ENCODE results near the gene NLGN1. TPM values are rescaled to one million over a fixed set of nuclear protein-coding genes. Genes with fewer than 3 reads are reported as not detected.

Gene NLGN1
- total and polyA plus RNA-seq, 5 experiments from 2014 or later = not detected

- Mint-ChIP-seq H3K27me3 (no peaks in the 10 kb centered on the region), H3K4me1 (no peaks in the 10 kb centered on the region), H3K9me3 (peaks cover 0 to 9% (median 0%) of the 10 kb centered on the region in 9 donors), H3K36me3 (no peaks in the 10 kb centered on the region), H3K4me3 (no peak overlapping the region), H3K27ac (no peak overlapping the region)
- DNase-seq (no peak), ATAC-seq (no peak)
- POLR2A ChIA-PET = no interaction called here
Observed at GRCh38 chr3:173744479-173744878, 346.9 kb downstream of the NLGN1 start.

- Mint-ChIP-seq H3K4me1 (no peaks in the 10 kb centered on the region), H3K9me3 (peaks cover 0 to 7% (median 0%) of the 10 kb centered on the region in 9 donors), H3K27me3 (no peaks in the 10 kb centered on the region), H3K4me3 (no peak overlapping the region), H3K36me3 (no peaks in the 10 kb centered on the region), H3K27ac (no peak overlapping the region)
- ATAC-seq (no peak), DNase-seq (no peak)
- POLR2A ChIA-PET = no interaction called here
Observed at GRCh38 chr3:173744895-173745294, 347.4 kb downstream of the NLGN1 start.

- no peak for ATAC-seq
- Mint-ChIP-seq H3K4me1 (no peaks in the 10 kb centered on the region), H3K36me3 (no peaks in the 10 kb centered on the region), H3K9me3 (peaks cover 0 to 7% (median 0%) of the 10 kb centered on the region in 9 donors), H3K27ac (peak overlapping the region in 1 of 10 donors; percentile 32), H3K4me3 (no peak overlapping the region), H3K27me3 (no peaks in the 10 kb centered on the region)
- DNase-seq = no peak
- POLR2A ChIA-PET = no interaction called here
Observed at GRCh38 chr3:173745952-173746682, 348.6 kb downstream of the NLGN1 start.

GRCh38 chr3:173747427-173747826 is 349.9 kb downstream of the NLGN1 start:
- Mint-ChIP-seq H3K36me3 (no peaks in the 10 kb centered on the region), H3K4me1 (no peaks in the 10 kb centered on the region), H3K4me3 (no peak overlapping the region), H3K27ac (no peak overlapping the region), H3K9me3 (peaks cover 0 to 3% (median 0%) of the 10 kb centered on the region in 9 donors), H3K27me3 (no peaks in the 10 kb centered on the region)
- no peak for ATAC-seq
- DNase-seq = no peak
- POLR2A ChIA-PET = no interaction called here

GRCh38 chr3:173748105-173748504 is 350.6 kb downstream of the NLGN1 start:
- POLR2A ChIA-PET = no interaction called here
- no peaks in the 10 kb centered on the region for H3K4me1 Mint-ChIP-seq
- H3K27ac Mint-ChIP-seq = no peak overlapping the region
- H3K27me3 Mint-ChIP-seq = no peaks in the 10 kb centered on the region
- H3K9me3 Mint-ChIP-seq = peaks cover 0 to 3% (median 0%) of the 10 kb centered on the region in 9 donors
- no peaks in the 10 kb centered on the region for H3K36me3 Mint-ChIP-seq
- no peak for DNase-seq
- H3K4me3 Mint-ChIP-seq = no peak overlapping the region
- ATAC-seq = no peak

GRCh38 chr3:173750095-173750494 is 352.6 kb downstream of the NLGN1 start:
- Mint-ChIP-seq H3K4me3 (no peak overlapping the region), H3K27ac (no peak overlapping the region), H3K36me3 (no peaks in the 10 kb centered on the region), H3K9me3 (peaks cover 0 to 3% (median 0%) of the 10 kb centered on the region in 9 donors), H3K27me3 (no peaks in the 10 kb centered on the region), H3K4me1 (no peaks in the 10 kb centered on the region)
- DNase-seq = no peak
- no peak for ATAC-seq
- POLR2A ChIA-PET = no interaction called here

GRCh38 chr3:173750591-173750990 is 353.0 kb downstream of the NLGN1 start:
- no peak overlapping the region for H3K4me3 Mint-ChIP-seq
- DNase-seq (no peak), ATAC-seq (no peak)
- no peak overlapping the region for H3K27ac Mint-ChIP-seq
- no peaks in the 10 kb centered on the region for H3K27me3 Mint-ChIP-seq
- H3K9me3 Mint-ChIP-seq = peaks cover 0 to 3% (median 0%) of the 10 kb centered on the region in 9 donors
- H3K36me3 Mint-ChIP-seq = no peaks in the 10 kb centered on the region
- POLR2A ChIA-PET = no interaction called here
- H3K4me1 Mint-ChIP-seq = no peaks in the 10 kb centered on the region

GRCh38 chr3:173753593-173753992 is 356.0 kb downstream of the NLGN1 start:
- Mint-ChIP-seq H3K36me3 (no peaks in the 10 kb centered on the region), H3K27ac (no peak overlapping the region), H3K27me3 (no peaks in the 10 kb centered on the region), H3K9me3 (no peaks in the 10 kb centered on the region), H3K4me1 (no peaks in the 10 kb centered on the region), H3K4me3 (no peak overlapping the region)
- POLR2A ChIA-PET = no interaction called here
- DNase-seq = no peak
- ATAC-seq = no peak

- no peaks in the 10 kb centered on the region for H3K36me3 Mint-ChIP-seq
- DNase-seq = no peak
- ATAC-seq = no peak
- H3K4me1 Mint-ChIP-seq = no peaks in the 10 kb centered on the region
- H3K4me3 Mint-ChIP-seq = no peak overlapping the region
- no peaks in the 10 kb centered on the region for H3K27me3 Mint-ChIP-seq
- H3K27ac Mint-ChIP-seq = no peak overlapping the region
- POLR2A ChIA-PET = no interaction called here
- no peaks in the 10 kb centered on the region for H3K9me3 Mint-ChIP-seq
Observed at GRCh38 chr3:173755161-173755560, 357.6 kb downstream of the NLGN1 start.

- POLR2A ChIA-PET = no interaction called here
- no peaks in the 10 kb centered on the region for H3K4me1 Mint-ChIP-seq
- no peaks in the 10 kb centered on the region for H3K36me3 Mint-ChIP-seq
- H3K27ac Mint-ChIP-seq = no peak overlapping the region
- H3K27me3 Mint-ChIP-seq = no peaks in the 10 kb centered on the region
- ATAC-seq = no peak
- H3K9me3 Mint-ChIP-seq = peaks cover 0 to 5% (median 0%) of the 10 kb centered on the region in 9 donors
- DNase-seq = no peak
- no peak overlapping the region for H3K4me3 Mint-ChIP-seq
Observed at GRCh38 chr3:173761161-173761560, 363.6 kb downstream of the NLGN1 start.

GRCh38 chr3:173762501-173762900 is 365.0 kb downstream of the NLGN1 start:
- Mint-ChIP-seq H3K27ac (no peak overlapping the region), H3K9me3 (peaks cover 0 to 7% (median 2%) of the 10 kb centered on the region in 9 donors), H3K4me1 (no peaks in the 10 kb centered on the region), H3K4me3 (no peak overlapping the region), H3K27me3 (no peaks in the 10 kb centered on the region), H3K36me3 (no peaks in the 10 kb centered on the region)
- DNase-seq = no peak
- POLR2A ChIA-PET = no interaction called here
- no peak for ATAC-seq

GRCh38 chr3:173770011-173770410 is 372.5 kb downstream of the NLGN1 start:
- Mint-ChIP-seq H3K4me1 (no peaks in the 10 kb centered on the region), H3K27ac (no peak overlapping the region), H3K4me3 (no peak overlapping the region), H3K27me3 (no peaks in the 10 kb centered on the region), H3K36me3 (no peaks in the 10 kb centered on the region), H3K9me3 (peaks cover 0 to 24% (median 3%) of the 10 kb centered on the region in 9 donors)
- no peak for DNase-seq
- no peak for ATAC-seq
- POLR2A ChIA-PET = no interaction called here

GRCh38 chr3:173770796-173771573 is 373.4 kb downstream of the NLGN1 start:
- no peaks in the 10 kb centered on the region for H3K36me3 Mint-ChIP-seq
- ATAC-seq (no peak), DNase-seq (no peak)
- H3K4me3 Mint-ChIP-seq = no peak overlapping the region
- H3K27ac Mint-ChIP-seq = no peak overlapping the region
- peaks cover 0 to 24% (median 3%) of the 10 kb centered on the region in 9 donors for H3K9me3 Mint-ChIP-seq
- no peaks in the 10 kb centered on the region for H3K27me3 Mint-ChIP-seq
- no peaks in the 10 kb centered on the region for H3K4me1 Mint-ChIP-seq
- POLR2A ChIA-PET = no interaction called here

All from naive thymus-derived CD8-positive, alpha-beta T cell (primary cell).